ENCODE data around the gene TBC1D26.
"Not testable (repeated sequence)": the region's sequence is repeated elsewhere in the genome, so short reads cannot be mapped to it uniquely, and the experiment has no call there.

The TBC1D26 gene

DNA sequence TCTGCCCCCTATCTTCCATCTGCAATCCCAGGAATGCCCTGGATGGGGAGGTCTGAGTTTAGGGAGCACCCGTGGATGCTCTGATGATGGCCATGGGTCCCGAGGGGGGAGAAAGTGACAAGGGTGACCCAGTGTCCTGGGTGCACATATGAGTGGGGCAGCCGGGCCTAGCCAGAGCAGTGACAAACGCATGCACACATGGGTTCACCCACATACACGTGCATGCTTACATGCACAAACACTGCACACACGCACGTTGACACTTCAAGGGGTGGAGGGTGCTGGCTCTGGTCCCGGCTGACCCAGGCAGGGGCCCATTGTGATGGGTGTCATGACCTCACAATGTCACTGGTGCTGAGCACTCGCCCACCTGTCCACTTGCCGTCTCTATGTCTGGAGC, at the start of gene TBC1D26:
TSS of gene TBC1D26 (plus strand) at position 384 of the 400 bp plus-strand sequence. CDS start 3,066 bp downstream, outside the sequence.
- not testable (repeated sequence) for DNase-seq (ENCODE audit: insufficient read length, low spot score); FAIRE-seq

DNA sequence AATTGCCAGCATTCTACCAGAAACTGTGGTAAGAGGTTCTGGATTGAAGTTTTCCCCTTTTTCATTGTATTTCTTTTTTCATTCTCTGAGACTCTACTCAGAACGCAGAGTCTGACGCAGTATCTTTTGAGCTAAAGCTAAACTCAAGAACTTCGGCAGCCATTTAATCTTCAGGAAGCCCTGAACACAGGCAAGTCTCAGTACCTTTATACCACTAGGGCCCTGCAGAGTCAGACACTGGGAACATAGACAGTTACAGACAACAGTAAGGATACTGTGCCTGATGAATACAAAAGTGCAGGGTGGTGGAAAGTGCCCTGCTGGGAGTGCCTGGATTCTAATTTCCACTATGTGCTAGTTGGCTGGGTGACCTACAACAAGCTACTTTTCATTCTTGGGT, 48.9 kb upstream of the TBC1D26 start:
- not testable (repeated sequence) for DNase-seq (ENCODE audit: insufficient read length, low spot score); FAIRE-seq

- peak; percentile 52; the same call in 1 of the 2 replicates for TF ChIP-seq POLR2A (IDR thresholded peaks at IDR 0.05; ENCODE audit: low read depth, low read length)
- not testable (repeated sequence) for FAIRE-seq
- peak; percentile 38 for DNase-seq (ENCODE audit: insufficient read length, low spot score)
Measured at GRCh38 chr17:15683824-15684478, 48.1 kb upstream of the TBC1D26 start, which contains the start of gene TRIM16. TRIM16 (minus strand) TSS chr17:15684311; CDS start chr17:15651609, 32,702 bp downstream.

- FAIRE-seq; DNase-seq (ENCODE audit: insufficient read length, low spot score): not testable (repeated sequence)
Measured at GRCh38 chr17:15687494-15687893, 44.6 kb upstream of the TBC1D26 start.

GRCh38 chr17:15698967-15699366, 33.1 kb upstream of the TBC1D26 start:
- not testable (repeated sequence) for DNase-seq (ENCODE audit: insufficient read length, low spot score); FAIRE-seq

DNA sequence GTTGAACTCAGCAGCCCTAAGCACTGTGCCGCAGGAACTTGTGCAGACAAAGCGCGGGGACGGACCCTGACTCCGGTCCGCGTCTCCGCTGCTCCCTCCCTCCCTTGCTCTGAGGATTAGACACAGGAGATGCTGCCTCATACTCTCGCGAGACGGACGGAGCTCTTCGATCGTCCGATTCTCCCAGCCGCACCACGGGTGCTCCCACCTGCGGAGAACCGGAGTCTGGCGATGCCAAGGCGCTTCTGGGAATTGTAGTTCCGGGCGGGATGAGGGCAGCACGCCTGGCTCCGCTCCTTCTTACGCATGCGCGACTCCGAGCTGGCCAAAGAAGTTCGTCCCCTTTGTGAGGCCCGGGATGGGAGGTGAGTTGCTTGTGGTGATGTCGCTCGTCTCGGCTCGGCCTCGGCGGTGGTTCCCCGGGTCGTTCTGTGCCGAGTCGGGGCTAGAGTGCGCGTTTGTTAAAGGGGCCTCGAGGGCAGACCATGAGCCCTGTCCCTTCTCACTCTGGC, 32.6 kb upstream of the TBC1D26 start, which contains the start of gene ZNF286A:
TSS of gene ZNF286A (plus strand) at position 340 of the 512 bp plus-strand sequence. CDS start 578 bp downstream, outside the sequence.
- TF ChIP-seq POLR2A (IDR thresholded peaks at IDR 0.05; ENCODE audit: low read depth, low read length) = peak; percentile 58
- peak; percentile 98 for FAIRE-seq
- DNase-seq (ENCODE audit: insufficient read length, low spot score) = peak; percentile 83

DNA sequence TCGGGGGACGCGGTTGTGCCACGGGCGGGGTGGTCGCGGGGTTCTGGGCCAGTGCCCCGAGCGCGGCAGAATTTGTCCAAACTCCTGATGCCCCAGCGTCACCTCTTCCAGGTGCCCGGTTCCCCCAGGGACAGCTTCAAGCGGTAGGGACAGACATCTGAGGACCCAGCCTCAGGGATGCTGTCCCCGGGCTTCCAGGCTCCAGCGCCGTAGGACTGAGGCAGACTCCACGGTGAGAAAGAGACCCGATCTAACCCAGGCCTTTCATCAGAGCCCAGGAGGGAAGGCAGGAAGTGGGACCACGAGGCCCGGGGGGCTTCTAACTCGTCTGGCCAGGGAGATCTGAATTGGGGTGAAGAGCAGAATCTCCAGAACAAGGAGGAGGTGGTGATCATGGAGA, 32.1 kb upstream of the TBC1D26 start:
- not testable (repeated sequence) for FAIRE-seq; DNase-seq (ENCODE audit: insufficient read length, low spot score)

DNA sequence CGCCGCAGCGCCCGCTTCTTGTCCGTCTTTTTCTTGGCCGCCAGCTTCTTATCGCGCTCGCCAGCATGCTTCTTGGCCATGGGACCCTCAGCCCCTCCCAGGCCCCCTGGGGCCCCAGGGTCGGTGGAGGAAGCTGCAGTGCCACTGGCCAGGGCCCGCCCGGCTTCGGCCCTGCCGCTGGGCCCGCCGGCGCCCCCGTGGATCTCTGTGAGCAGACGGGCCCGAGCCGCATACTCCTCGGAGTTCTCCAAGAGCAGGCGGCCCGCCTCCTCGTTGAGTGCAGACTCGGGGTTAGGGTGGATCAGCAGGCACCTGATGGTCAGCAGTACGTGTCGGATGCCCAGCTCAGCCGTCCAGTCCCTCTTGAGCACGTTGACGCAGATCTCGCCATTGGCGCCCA, 27.8 kb upstream of the TBC1D26 start:
- DNase-seq (ENCODE audit: insufficient read length, low spot score); FAIRE-seq: not testable (repeated sequence)

GRCh38 chr17:15704813-15705212, 27.3 kb upstream of the TBC1D26 start:
- DNase-seq (ENCODE audit: insufficient read length, low spot score); FAIRE-seq: not testable (repeated sequence)

DNA sequence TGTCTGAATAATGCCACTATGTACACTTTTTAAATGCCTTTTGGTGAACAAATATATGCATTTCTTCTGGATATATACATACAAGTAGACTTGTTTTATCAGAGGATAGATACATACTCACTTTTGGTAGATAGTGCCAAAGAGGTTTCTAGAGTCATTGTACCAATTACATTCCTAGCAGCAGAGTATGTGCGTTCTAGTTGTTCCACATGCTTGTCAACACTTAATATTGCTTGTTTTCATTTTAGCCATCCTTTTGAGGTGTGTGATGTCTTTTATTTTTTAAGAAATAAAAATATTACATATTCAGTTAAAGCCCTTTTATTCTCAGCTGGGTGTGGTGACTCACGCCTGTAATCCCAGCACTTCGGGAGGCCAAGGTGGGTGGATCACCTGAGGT, 23.2 kb upstream of the TBC1D26 start:
- not testable (repeated sequence) for DNase-seq (ENCODE audit: insufficient read length, low spot score); FAIRE-seq

DNA sequence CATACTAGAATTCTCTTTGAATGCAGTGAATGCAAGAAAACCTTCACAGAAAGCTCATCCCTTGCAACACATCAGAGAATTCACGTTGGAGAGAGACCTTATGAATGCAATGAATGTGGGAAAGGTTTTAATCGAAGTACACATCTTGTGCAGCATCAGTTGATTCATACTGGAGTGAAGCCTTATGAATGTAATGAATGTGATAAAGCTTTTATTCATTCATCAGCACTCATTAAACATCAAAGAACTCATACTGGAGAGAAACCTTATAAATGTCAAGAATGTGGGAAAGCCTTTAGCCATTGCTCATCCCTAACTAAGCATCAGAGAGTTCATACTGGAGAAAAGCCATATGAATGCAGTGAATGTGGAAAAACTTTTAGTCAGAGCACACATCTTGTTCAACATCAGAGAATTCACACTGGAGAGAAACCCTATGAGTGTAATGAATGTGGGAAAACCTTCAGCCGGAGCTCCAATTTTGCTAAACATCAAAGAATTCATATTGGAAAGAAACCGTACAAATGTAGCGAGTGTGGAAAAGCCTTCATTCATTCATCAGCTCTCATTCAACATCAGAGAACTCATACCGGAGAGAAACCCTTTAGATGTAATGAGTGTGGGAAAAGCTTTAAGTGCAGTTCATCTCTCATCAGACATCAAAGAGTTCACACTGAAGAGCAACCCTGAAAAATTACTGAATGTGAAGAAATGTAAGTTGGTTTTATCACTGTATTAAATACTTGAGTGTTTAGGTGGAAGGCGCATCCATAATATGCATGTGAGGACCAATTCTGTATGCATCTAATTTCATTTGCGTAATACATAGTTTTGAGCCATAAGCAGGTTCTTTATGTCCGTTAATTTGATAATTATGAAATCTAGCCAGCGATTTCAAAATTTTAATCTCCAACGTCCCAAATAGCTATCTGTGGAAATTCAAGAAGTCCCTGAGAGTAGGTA, 15.2 kb upstream of the TBC1D26 start:
- peak; percentile 87 for FAIRE-seq
- not testable (repeated sequence) for DNase-seq (ENCODE audit: insufficient read length, low spot score)

- DNase-seq (ENCODE audit: insufficient read length, low spot score); FAIRE-seq: not testable (repeated sequence)
Measured at GRCh38 chr17:15730535-15730934, 1.5 kb upstream of the TBC1D26 start.

- FAIRE-seq = peak; percentile 84
- not testable (repeated sequence) for DNase-seq (ENCODE audit: insufficient read length, low spot score)
Measured at GRCh38 chr17:15733174-15733789, 1.2 kb downstream of the TBC1D26 start.

DNA sequence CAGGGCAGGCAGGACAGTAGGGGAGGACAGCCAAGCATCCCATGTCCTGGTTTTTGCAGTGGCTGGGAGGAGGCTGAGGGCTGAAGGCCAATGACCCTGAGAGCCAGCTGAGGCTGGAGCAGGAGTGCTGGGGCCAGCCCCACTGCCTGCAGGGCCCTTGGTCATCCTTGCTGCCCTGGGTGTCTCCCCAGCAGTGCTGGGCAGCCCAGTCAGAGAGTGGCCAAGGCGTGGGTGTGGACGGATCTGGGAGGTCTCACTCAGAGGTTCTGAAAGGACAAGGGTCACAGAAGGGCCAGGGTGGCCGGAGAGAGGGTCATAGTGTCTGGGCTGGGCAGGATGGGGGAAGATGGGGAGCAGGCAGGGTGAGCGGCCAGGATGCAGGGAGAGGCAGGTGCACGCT, 4.5 kb downstream of the TBC1D26 start:
- not testable (repeated sequence) for FAIRE-seq; DNase-seq (ENCODE audit: insufficient read length, low spot score)

Measured in H54 (cell line).